GM23248 (cell line): ENCODE measurements around the gene ZNF519. TPM values are rescaled to one million over a fixed set of nuclear protein-coding genes. Genes with fewer than 3 reads are reported as not detected.

Experiments used
- DNase-seq: peaks from one replicate; pipeline ENCODE4 v3.0.0-alpha.2; 2015
- H2AFZ ChIP-seq: fragments of 200-600 bp; sonication (generic); 2 replicates; pipeline ENCODE4 v1.6.1; 2016; ENCODE audit warnings: antibody characterized with exemption
- H3F3A ChIP-seq: fragments of 200-600 bp; sonication (generic); 2 replicates; pipeline ENCODE4 v1.6.1; 2016; ENCODE audit warnings: mild to moderate bottlenecking, antibody characterized with exemption, mixed run types; ENCODE audit not compliant: insufficient read depth
- H3K27ac ChIP-seq: fragments of 200-600 bp; sonication (generic); 2 replicates; pipeline ENCODE4 v1.5.1; 2016; ENCODE audit warnings: mild to moderate bottlenecking
- H3K27me3 ChIP-seq: fragments of 200-600 bp; sonication (generic); replicated peaks from 2 replicates; pipeline ENCODE4 v1.6.1; 2016; ENCODE audit warnings: mild to moderate bottlenecking; ENCODE audit not compliant: insufficient read depth
- H3K36me3 ChIP-seq: fragments of 200-600 bp; sonication (generic); 2 replicates; pipeline ENCODE4 v1.6.1; 2016; ENCODE audit warnings: low read depth, mild to moderate bottlenecking
- H3K4me1 ChIP-seq: fragments of 200-600 bp; sonication (generic); 2 replicates; pipeline ENCODE4 v1.6.1; 2016; ENCODE audit warnings: mild to moderate bottlenecking; ENCODE audit not compliant: insufficient read depth
- H3K4me2 ChIP-seq: fragments of 200-600 bp; sonication (generic); one replicate; pipeline ENCODE4 v1.6.1; 2016; ENCODE audit warnings: mild to moderate bottlenecking; ENCODE audit not compliant: unreplicated experiment
- H3K4me3 ChIP-seq: fragments of 200-600 bp; sonication (generic); 2 replicates; pipeline ENCODE4 v1.5.1; 2016; ENCODE audit warnings: mild to moderate bottlenecking
- H3K79me2 ChIP-seq: fragments of 200-600 bp; sonication (generic); 2 replicates; pipeline ENCODE4 v1.6.1; 2016; ENCODE audit warnings: mild to moderate bottlenecking; ENCODE audit not compliant: insufficient read depth
- H3K9ac ChIP-seq: fragments of 200-600 bp; sonication (generic); 2 replicates; pipeline ENCODE4 v1.6.1; 2016; ENCODE audit warnings: mild to moderate bottlenecking
- H3K9me2 ChIP-seq: fragments of 200-600 bp; sonication (generic); 2 replicates; pipeline ENCODE4 v1.6.1; 2016; ENCODE audit warnings: mixed run types, mild to moderate bottlenecking, moderate library complexity; ENCODE audit not compliant: insufficient read depth
- H3K9me3 ChIP-seq: fragments of 200-600 bp; sonication (generic); one replicate; pipeline ENCODE4 v1.6.1; 2017; ENCODE audit warnings: low read depth
- H4K20me1 ChIP-seq: fragments of 200-600 bp; sonication (generic); 2 replicates; pipeline ENCODE4 v1.6.0; 2016; ENCODE audit not compliant: insufficient read depth
- EZH2 ChIP-seq: fragments of 200-600 bp; sonication (generic); IDR thresholded peaks from 2 replicates; pipeline ENCODE4 v1.6.1; 2018; ENCODE audit warnings: antibody characterized with exemption, mild to moderate bottlenecking; ENCODE audit not compliant: insufficient read depth, poor library complexity, severe bottlenecking
- EZH2phosphoT487 ChIP-seq: fragments of 200-600 bp; sonication (generic); IDR thresholded peaks from 2 replicates; pipeline ENCODE4 v1.6.1; 2018; ENCODE audit warnings: antibody characterized with exemption, moderate library complexity, mild to moderate bottlenecking, low read depth; ENCODE audit not compliant: insufficient read depth
- WGBS, 2 experiments: methylation state at CpG; one replicate each; pipeline ENCODE4 v1.1.6; 2015 to 2017; ENCODE audit warnings: low lambda C conversion rate in 2 of 2, low coverage in 1 of 2; ENCODE audit errors: missing lambda C conversion rate in 2 of 2; 5-methylcytosine and 5-hydroxymethylcytosine counted together
- in situ Hi-C: fragments of 300-500 bp; cut with MboI; formaldehyde crosslinking; loops from 2 replicates; pipeline ENCODE4 v1.15.0; 2020
- polyA plus RNA-seq: library from polyadenylated mRNA; unstranded; fragments of >200 nt; fragmentation: Nextera tagmentation; extraction: Ambion mirVana; gene quantifications from 2 replicates; pipeline ENCODE4 v1.2.1, GENCODE V29; 2016
- total RNA-seq: library from RNA; depleted of rRNA; stranded (reverse); fragments of >200 nt; shearing (Covaris generic); gene quantifications from 2 replicates; pipeline ENCODE4 v1.2.3, GENCODE V29; 2014

The ZNF519 gene
- total and polyA plus RNA-seq, 2 experiments from 2014 or later: 1.1 to 2.1 TPM

DNA sequence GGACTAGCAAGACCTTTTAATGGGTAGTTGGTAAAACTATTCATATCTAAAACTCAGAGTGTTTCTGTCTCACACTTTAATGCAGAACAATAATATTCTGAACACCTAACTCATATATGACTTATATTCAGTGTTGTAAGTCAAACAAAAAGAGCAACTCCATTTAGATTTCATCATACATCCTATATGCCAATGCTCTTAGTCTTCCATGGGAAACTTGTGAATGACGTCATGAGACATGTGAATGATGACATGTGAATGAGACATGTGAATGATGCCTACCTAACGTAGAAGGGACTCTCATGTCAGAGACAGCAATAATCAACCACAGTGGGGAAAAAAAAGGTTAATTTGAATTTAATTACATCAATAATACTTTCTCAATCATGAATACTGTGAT lies 28.0 kb downstream of the ZNF519 start:
- H3K4me2 ChIP-seq: no peak overlapping the region
- H3F3A ChIP-seq: peaks cover 6% of the 10 kb centered on the region; the same call in 1 of the 2 replicates
- TF ChIP-seq EZH2phosphoT487 (no peak), EZH2 (no peak)
- no peaks in the 10 kb centered on the region for H3K36me3 ChIP-seq
- H3K79me2 ChIP-seq: no peaks in the 10 kb centered on the region
- H2AFZ ChIP-seq: no peak overlapping the region
- DNase-seq: no peak
- no peak overlapping the region for H3K27ac ChIP-seq
- in situ Hi-C loops: no loop called here
- no peaks in the 10 kb centered on the region for H3K27me3 ChIP-seq
- H3K9me3 ChIP-seq: no peaks in the 10 kb centered on the region
- H3K9ac ChIP-seq: no peak overlapping the region
- 94 to 96% methylated on average over 2 of the region's 2 CpGs for WGBS, 2 experiments
- no peaks in the 10 kb centered on the region for H3K4me1 ChIP-seq
- H4K20me1 ChIP-seq: no peaks in the 10 kb centered on the region
- no peak overlapping the region for H3K4me3 ChIP-seq
- no peaks in the 10 kb centered on the region for H3K9me2 ChIP-seq

- Histone ChIP-seq H3F3A (peaks cover 4% of the 10 kb centered on the region; the same call in 1 of the 2 replicates), H3K9me3 (no peaks in the 10 kb centered on the region), H3K4me2 (no peak overlapping the region), H2AFZ (no peak overlapping the region), H3K27me3 (no peaks in the 10 kb centered on the region), H3K36me3 (no peaks in the 10 kb centered on the region), H3K4me1 (no peaks in the 10 kb centered on the region), H3K4me3 (no peak overlapping the region), H3K9me2 (no peaks in the 10 kb centered on the region), H3K27ac (no peak overlapping the region), H3K79me2 (no peaks in the 10 kb centered on the region), H4K20me1 (no peaks in the 10 kb centered on the region), H3K9ac (no peak overlapping the region)
- TF ChIP-seq EZH2phosphoT487 (no peak), EZH2 (no peak)
- DNase-seq: no peak
- in situ Hi-C loops: no loop called here
- 92 to 96% methylated on average over 4 of the region's 4 CpGs for WGBS, 2 experiments
Observed at GRCh38 chr18:14100503-14101286, 31.5 kb downstream of the ZNF519 start.

GRCh38 chr18:14098428-14098827 lies 33.8 kb downstream of the ZNF519 start:
- DNase-seq: no peak
- H3K27ac ChIP-seq: no peak overlapping the region
- 83 to 86% methylated on average over 6 of the region's 6 CpGs for WGBS, 2 experiments
- H3K4me3 ChIP-seq: no peak overlapping the region
- no peak overlapping the region for H2AFZ ChIP-seq
- in situ Hi-C loops: no loop called here
- no peak for TF ChIP-seq EZH2
- TF ChIP-seq EZH2phosphoT487: no peak
- no peaks in the 10 kb centered on the region for H4K20me1 ChIP-seq
- H3K4me1 ChIP-seq: no peaks in the 10 kb centered on the region
- no peaks in the 10 kb centered on the region for H3K27me3 ChIP-seq
- no peaks in the 10 kb centered on the region for H3K36me3 ChIP-seq
- H3F3A ChIP-seq: no peaks in the 10 kb centered on the region
- H3K9me3 ChIP-seq: no peaks in the 10 kb centered on the region
- H3K4me2 ChIP-seq: no peak overlapping the region
- no peaks in the 10 kb centered on the region for H3K79me2 ChIP-seq
- no peak overlapping the region for H3K9ac ChIP-seq
- no peaks in the 10 kb centered on the region for H3K9me2 ChIP-seq

GRCh38 chr18:14097761-14098160 lies 34.5 kb downstream of the ZNF519 start:
- H3K4me3 ChIP-seq: no peak overlapping the region
- TF ChIP-seq EZH2: no peak
- no peak for TF ChIP-seq EZH2phosphoT487
- no peaks in the 10 kb centered on the region for H3K79me2 ChIP-seq
- no peaks in the 10 kb centered on the region for H3F3A ChIP-seq
- no peak overlapping the region for H3K27ac ChIP-seq
- no peak overlapping the region for H3K9ac ChIP-seq
- no peaks in the 10 kb centered on the region for H3K4me1 ChIP-seq
- no peak overlapping the region for H3K4me2 ChIP-seq
- DNase-seq: no peak
- H2AFZ ChIP-seq: no peak overlapping the region
- in situ Hi-C loops: no loop called here
- no peaks in the 10 kb centered on the region for H3K9me2 ChIP-seq
- 93 to 100% methylated on average over 2 of the region's 2 CpGs for WGBS, 2 experiments
- no peaks in the 10 kb centered on the region for H3K36me3 ChIP-seq
- H3K9me3 ChIP-seq: no peaks in the 10 kb centered on the region
- no peaks in the 10 kb centered on the region for H4K20me1 ChIP-seq
- H3K27me3 ChIP-seq: no peaks in the 10 kb centered on the region
